GM18519 (cell line): ENCODE measurements around the gene AMN.

Experiments
- ATAC-seq: cut with Tn5 transposase; IDR thresholded peaks from one replicate; pipeline ENCODE4 v1.9.1; 2021; ENCODE audit warnings: mild to moderate bottlenecking, moderate library complexity; ENCODE audit not compliant: unreplicated experiment, low FRiP score

Gene AMN

DNA sequence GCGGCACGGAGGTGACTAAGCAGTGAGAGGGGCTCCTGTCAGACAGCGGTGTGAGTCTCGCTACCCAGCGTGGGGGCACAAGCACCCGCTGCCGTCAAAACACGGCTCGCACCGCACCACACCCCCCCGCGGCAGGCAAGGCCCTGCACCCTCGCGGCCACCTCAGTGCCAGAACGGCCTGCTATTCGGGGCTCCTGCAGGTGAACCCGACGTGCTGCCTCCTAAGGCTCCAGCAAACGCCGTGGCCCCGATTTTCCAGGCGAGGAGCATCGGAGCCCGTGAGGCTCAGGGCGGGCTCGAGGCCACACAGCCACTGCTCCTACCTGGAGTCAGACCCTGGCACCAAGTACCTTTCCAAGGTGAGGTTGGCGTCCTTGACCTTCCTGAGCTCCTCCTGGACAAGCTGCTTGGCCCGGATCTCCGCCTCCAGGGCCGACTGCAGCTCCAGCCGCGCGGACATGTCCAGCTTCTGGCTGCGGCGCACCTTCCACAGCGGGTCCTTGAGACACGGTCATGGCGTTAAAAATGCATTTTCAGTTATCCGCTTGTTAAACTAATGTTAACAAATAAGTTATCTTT is 41.8 kb downstream of the AMN start:
- ATAC-seq, result no peak

DNA sequence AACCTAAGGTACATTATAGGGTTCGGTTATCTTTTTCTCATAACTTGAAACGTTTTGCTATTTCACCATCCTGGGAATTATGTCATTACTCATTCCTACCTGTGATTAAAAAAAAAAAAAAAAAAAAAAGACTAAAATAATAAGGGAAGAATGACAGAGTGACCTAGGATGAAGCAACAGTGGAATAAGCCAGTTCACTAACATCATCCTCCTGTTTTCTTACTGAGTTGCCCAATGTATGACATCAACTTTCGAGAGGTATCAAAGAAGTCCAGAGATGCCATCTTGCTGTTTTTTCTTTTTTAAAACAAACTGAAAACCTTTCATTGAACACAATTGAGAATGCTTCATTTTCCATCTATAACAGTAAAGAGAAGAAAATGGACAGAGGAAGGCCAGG is 42.8 kb downstream of the AMN start:
- ATAC-seq, result no peak

DNA sequence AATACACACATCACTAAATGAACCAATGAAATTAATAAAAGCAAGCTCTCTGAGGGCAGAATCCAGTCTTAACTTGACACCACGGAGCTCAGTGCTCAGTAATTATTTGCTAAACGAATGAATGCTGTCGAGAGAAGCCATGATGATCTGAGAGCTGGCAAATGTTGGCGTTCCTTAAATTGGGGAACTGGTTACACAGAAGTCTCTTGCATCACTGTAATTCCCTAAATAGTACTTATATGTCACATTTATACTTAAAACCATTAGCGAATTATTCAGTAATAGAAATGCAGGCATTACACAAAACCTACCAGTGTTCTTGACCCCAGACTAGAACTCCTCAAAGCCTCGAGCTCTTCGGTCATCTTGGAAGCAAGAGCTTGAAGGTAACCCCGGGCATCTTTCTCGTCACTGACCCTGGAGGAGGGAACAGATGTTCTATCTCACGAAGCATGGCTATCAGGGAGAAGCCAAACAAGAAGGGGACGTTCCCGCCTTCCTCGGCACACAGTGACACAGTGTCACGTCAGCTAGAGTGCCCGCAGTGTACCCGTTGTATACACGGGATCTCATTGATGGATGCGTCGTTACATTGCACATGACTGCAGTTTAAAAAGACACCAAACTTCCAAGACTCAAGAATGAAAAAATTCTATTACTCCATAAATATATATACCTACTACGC is 43.6 kb downstream of the AMN start:
- no peak for ATAC-seq

DNA sequence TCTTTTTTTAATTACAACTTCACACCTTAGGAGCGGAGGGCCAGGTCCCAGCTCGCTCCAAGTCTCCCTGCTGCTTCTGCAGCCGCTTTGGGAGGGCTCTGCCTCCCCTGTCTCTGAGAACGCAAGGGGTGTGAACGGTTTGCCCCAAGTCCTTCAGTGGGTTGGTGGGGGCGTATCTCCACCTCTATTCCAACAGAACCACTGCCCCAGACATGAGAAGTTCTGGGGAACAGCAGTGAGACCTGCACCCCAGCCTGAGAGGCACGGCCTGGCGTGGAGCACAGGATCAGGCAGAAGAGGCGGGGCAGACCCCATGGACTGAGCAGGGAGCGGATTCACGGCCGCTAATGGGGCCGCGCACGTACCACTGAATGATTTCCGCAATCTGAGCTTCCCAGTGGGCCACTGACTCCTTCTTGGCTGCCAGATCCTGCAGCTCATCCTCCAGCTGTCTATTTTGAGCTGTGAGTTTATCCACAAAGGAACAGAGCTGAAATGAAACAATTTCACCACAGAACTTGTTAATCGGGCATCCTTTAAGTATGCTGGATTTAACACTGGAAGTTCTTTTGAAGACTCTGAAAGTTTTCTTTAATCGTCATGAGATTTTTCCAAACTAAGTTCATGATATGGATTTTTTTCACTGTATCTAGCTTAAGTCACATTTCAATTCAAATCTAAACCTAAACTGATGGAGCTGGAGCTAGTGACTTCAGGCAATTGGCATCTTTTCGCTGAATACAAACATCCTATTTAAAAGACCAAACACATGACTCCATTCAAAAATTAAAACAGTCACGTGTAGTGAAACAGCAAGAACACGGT is 44.4 kb downstream of the AMN start:
- no peak for ATAC-seq

DNA sequence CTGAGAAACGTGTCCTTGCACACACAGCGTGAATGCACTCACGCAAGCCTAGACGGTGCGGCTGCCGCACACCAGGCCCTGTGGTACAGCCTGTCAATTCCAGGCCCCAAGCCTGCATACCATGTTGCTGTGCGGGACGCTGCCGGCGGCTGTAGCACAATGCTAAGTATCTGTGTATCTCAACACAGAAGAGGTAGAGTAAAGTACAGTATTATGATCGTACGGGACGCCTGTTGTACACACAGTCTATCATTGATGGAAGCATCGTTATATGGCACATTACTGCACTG is 45.0 kb downstream of the AMN start:
- no peak for ATAC-seq

DNA sequence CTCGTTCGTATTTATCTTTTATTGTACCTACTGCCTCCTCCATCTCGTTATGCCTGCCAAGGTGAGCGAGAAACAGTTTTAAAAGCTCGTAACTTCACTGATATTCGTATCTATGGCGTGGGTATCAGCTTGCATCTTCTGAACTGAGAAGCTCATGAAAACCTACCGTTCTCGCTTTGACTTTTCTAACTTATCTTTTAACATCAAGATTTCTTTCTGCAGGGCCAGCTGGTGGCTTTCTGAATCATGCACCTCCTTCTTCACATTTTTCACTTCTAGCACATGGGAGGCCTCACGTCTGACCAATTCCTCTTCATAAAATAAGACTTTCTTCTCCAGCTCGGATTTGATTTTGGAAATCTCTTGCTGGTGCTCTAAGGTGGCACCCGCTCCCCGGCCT is 45.8 kb downstream of the AMN start:
- ATAC-seq, result no peak

DNA sequence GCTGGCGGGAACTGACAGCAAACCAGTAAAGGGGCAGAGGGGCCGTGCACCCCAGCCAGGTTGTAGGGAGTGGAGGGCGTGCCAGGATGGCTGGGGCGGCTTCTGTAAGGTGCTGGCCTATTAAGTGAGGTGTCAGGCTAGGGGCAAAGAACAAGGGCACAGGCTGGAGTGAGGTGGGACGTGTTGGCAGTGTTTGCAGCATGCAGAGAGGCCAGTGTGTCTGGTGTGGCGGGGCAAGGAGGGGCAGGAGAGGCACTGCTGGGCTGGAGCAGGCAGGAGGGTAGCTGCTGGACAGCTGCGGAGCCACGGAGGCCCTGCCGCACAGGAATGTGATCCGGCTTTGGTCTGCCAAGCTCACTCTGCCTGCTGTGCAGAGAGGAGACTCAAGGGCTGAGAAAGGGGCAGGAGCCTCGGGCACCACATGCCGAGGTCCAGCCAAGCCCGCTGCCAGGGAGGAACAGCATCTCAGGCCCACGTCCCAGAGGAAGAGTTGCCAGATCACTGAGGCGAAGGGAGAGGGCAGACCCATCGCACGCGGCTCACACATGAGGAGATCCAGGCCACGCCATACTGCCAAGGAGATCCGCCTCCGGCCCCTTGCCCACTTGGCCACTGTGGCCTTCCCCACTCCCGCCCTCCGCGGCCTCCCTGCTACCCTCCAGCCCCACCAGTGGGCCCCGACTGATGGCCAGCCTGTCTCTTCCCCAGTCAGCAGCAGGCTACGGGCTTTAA is 46.8 kb downstream of the AMN start:
- ATAC-seq, result no peak

DNA sequence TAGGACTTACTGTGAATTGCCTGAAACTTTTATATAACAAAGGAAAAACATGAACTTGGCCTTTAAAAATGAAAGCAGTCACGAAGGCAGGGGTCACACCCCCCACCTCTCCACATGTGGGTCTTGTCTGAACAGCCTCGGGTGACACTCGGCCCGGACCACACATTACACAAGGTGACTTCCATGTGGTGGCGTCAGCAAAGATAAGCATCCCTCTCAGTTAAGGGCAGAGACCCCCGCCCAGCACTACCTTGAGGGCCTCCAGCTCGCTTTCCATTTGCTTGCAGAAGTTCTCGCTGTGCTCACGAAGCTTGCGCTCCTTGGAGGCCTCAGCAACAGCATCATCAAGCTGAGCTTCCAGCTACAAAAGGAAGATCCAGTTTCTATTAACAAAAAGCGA is 47.4 kb downstream of the AMN start:
- ATAC-seq, result no peak

DNA sequence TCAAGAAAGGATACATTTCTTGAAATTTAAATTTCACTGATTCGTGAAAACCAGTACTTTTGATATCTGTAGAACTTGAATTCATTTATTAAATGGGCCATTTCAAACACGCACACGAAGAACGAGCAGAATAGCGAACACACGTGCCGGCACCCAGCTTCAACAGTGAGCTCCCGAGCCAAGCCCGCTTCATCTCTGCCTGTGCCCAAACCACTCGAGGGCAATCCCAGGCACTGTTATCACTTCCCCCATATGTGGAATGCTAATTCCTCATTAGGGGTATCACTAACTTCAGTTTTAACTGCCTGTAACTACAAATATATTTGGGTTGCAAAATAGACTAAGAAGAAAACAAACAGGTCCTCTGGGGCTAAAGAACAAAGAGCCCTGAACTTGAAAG is 48.0 kb downstream of the AMN start:
- no peak for ATAC-seq

DNA sequence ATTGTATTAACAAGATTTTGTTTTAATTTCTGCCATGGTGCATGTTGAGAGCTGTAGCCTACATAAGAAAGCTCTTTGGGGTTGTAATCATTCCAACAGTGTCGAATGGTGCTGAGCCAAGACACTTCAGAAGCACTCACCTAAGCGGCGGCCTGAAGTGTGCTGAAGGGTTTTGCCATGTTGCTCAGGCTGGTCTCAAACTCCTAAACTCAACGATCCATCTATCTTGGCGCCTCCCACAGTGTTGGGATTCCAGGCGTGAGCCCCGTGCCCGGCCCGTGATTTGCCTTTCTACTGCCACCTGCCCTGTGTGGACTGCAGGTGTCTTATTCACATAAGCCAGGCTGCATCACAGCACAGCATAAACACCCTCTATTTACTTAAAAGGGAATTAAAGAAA is 48.9 kb downstream of the AMN start:
- no peak for ATAC-seq

DNA sequence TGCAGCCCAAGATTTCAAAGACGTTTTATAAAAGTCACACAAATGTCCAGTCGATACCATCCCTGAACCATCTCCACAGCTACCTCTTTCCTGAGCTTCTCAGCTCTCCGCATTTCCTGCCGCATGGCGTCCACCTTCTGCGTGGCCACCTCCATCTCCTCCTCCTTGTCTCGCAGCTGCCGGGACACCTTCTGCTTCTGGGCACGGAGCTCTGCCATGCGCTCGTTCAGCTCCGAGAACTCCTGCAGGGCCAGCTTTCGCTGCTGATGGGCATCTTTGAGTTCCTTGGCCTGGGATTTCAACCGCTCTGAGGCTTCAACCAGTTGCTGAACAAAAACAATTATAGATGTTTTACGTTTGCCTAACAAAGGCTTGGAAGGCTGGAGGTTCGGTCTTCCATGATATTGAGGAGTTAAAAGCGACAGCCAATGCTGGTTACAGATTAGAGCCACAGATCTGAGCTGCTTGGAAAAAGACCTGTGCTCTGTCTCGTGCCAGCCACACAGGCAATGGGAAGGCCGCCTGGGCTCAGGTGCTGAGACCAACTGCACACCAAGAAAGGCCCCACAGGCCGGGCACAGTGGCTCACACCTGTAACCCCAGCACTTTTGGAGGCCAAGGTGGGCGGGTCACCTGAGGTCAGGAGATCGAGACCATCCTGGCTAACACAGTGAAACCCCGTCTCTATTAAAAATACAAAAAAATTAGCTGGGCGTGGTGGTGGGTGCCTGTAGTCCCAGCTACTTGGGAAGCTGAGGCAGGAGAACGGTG is 49.6 kb downstream of the AMN start:
- ATAC-seq, result no peak

DNA sequence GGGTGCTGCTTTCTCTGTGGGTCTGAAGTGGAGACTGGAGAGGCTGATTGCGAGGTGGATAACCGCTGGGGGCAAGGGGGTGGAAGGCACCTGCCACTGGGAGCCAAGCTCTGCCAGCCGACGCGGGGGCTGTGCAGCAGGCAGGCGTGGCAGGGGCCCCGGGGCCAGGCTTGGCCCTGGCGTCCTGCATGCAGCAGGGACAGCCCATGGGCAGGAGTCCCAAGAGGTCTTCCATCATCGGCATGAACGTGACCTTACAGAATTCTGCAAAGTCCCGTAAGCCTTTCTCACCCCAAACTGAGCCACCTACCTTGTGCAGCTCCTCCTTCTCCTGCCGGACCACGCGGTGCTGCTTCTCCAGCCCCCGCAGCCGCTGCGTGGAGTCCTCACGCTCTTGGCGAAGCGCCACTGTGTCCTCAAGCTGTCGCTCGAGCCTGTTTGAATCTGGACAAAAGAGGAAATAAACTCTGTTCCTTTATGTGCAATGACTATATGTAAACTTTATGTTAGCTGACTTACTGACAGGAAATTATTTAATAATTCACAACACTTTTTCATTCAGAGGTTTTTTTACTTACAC is 51.3 kb downstream of the AMN start:
- ATAC-seq, result no peak

DNA sequence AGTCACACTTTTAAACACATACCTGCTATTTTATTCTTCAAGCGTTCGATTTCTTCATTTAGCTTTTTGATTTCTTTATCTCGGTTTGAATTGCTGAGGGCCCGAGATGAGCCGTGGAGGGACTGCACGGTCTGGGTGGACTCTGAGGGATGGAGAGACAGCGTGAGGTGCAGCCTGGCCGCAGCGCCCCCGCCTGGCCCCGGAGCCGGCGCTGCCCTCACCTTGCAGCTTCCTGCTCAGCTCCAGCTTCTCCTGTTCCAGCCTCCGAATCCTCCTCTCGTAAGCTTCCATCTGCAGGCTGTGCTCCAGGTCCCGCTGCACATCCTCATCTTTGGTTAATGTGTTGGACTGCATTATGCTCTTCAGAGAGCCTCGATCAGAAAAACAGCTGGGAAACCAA is 53.2 kb downstream of the AMN start:
- ATAC-seq, result no peak

DNA sequence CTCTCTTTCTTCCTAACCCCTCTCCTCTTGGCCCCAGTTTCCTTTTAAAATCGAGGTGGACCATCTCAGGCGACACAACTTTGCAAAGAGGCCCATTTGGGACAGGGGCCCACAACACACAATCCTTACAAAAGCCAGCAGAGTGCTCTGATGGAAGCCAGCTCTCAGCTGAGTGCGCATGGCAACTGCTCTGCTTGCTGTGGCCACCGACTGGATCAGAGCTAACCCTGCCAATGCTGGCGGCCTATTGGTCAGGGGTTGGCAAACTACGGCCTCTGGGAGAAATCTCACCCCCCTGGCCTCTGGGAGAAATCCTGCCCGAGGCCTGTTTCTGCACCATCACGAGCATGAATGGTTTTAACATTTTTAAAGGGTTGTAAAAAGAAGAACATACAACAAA is 55.0 kb downstream of the AMN start:
- ATAC-seq, result no peak

DNA sequence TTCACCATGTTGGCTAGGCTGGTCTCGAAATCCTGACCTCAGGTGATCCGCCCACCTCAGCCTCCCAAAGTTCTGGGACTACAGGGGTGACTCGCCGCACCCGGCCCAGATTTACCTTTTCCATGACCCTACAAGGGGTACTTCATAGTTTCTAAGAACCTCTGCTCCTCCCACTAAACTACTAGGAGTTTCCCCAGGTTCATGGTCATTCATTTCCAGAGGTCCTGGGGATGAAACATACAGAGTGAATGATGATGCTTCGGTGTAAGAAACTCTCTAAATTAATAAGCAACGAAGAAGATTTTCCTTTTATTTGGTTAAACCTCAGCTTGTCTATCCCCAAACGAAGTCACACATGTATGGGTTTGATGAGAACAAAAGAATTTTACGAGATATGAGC is 56.9 kb downstream of the AMN start:
- no peak for ATAC-seq

DNA sequence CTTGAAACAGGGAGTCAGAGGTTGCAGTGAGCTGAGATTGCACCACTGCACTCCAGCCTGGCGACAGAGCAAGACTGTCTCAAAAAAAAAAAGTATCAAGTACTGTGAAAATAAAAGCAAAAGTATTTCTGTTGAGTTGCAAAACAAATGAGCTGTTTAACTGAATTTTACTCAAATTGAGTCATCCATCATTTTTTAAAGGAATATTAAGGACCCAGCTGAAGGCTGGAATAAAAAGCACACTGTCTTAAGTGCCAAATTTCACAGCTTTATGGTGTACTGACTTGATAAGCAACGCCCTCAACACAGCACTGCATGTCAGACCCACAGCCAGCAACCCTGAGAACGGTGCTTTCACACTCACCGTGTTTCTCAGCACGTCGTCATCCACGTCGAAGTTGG is 57.9 kb downstream of the AMN start:
- ATAC-seq, result no peak
